K562 (cell line): ENCODE measurements around the gene MRPS33. TPM values are rescaled to one million over a fixed set of nuclear protein-coding genes. Genes with fewer than 3 reads are reported as not detected.

ENCODE experiments used
- E2F5 ChIP-seq: sonication (generic); formaldehyde crosslinking; IDR thresholded peaks from 2 replicates; pipeline ENCODE4 v1.8.0; 2022; ENCODE audit warnings: mild to moderate bottlenecking, missing genetic modification reagents
- MEF2A ChIP-seq: IDR thresholded peaks from 2 replicates; pipeline ENCODE4 v1.6.1; 2011; ENCODE audit warnings: low read depth, mild to moderate bottlenecking, low read length, moderate library complexity; ENCODE audit not compliant: control insufficient read depth
- TSHZ1 ChIP-seq: fragments of 250-450 bp; sonication (Bioruptor Pico); IDR thresholded peaks from 2 replicates; pipeline ENCODE4 v1.4.0; 2020; ENCODE audit warnings: mild to moderate bottlenecking, moderate library complexity
- ZFP36 ChIP-seq: fragments of 150-350 bp; IDR thresholded peaks from 2 replicates; pipeline ENCODE4 v1.6.1; 2018; ENCODE audit warnings: low read length, low read depth; ENCODE audit not compliant: partially characterized antibody
- ZNF407 ChIP-seq: fragments of 450-650 bp; IDR thresholded peaks from 2 replicates; pipeline ENCODE4 v1.6.1; 2016; ENCODE audit warnings: low read depth
- ZNF507 ChIP-seq: conservative IDR thresholded peaks from 2 replicates; pipeline ENCODE4 v1.6.1; 2017; ENCODE audit warnings: missing genetic modification characterization, missing compliant biosample characterization
- ZZZ3 ChIP-seq: fragments of 450-650 bp; IDR thresholded peaks from 2 replicates; pipeline ENCODE4 v1.6.1; 2016; ENCODE audit warnings: antibody characterized with exemption, mild to moderate bottlenecking, moderate library complexity
- polyA plus RNA-seq, 8 experiments: library from polyadenylated mRNA; depleted of rRNA in 4 of 8; stranded (reverse) in 5 of 8; unstranded in 3 of 8; fragments of >200 nt; fragmentation: Nextera tagmentation in 2 of 8; fragmentation: Illumina TruSeq in 1 of 8; extraction: Ambion mirVana in 2 of 8; extraction: Trizol in 1 of 8; gene quantifications; 2 replicates each; pipeline versions ENCODE4 v1.2.1 to v1.2.3, GENCODE V29; 2011 to 2014; ENCODE audit warnings: inconsistent platforms in 1 of 8, missing spikeins in 1 of 8
- total RNA-seq, 7 experiments: library from RNA; depleted of rRNA in 6 of 7; stranded (reverse); fragments of >200 nt in 6 of 7; fragmentation: Illumina TruSeq in 2 of 7; extraction: Trizol in 2 of 7; gene quantifications; 2 replicates each; pipeline versions ENCODE4 v1.2.1 to v1.2.3, GENCODE V29; 2011 to 2021; ENCODE audit warnings: low replicate concordance in 1 of 7
- TF ChIP-seq, protein P1 (sequence below), 2 experiments: fragments of 450-650 bp; IDR thresholded peaks; 2 replicates each; pipeline ENCODE4 v1.6.1; 2018; ENCODE audit warnings: mild to moderate bottlenecking in 2 of 2, low read depth in 1 of 2; ENCODE audit not compliant: partially characterized antibody in 2 of 2

The MRPS33 gene
- total and polyA plus RNA-seq, 9 of the 15 experiments (the other 6 are each of a cell fraction or from before 2014, with no cell fraction given): 81.1 to 442 (median 149) TPM

DNA sequence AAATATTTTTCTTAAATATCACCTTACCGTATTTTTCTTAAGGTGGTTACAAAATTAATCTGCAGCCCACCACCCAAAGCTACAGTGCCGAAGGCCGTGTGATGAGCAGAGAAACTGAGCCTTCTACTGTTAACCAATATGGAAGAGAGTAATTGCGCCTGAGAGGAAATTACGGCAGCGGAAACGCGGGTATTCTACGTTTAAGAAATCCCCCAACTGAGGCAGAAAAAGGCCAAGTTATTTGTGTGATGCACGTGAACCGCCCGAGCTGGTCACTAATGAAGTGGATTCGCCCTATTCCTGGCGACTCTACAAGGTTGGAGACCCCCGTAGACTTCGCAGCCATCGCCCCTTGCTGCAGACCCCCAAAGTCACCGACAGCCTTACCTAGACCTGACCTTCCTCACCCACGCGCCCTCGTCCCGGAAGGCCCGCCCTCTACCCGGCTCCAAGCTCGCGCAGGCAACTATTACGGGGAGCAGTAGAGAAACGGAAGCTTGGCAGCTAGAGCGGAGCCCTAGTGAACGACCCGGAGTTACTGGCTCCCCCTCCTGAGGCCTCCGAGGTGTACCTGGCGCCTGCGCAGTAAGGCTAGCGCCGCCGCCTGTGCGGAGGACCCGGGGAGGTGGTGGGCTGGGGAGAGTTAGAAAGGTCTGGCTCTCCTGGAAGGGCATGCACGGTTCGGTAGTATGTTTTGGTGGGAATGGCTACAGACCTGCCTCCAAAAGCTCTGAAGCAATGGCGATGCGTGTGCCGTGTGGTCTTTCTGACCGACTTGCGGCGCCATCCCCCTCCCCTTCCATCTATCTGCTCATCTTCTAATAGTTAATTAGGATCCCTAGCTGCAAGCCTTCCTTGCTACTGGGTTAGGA lies at the start of gene MRPS33 (continued):
- TF ChIP-seq MEF2A (no peak), ZFP36 (no peak), ZZZ3 (peak; percentile 95), ZNF407 (peak; percentile 17; the same call in 1 of the 2 replicates), TSHZ1 (CRISPR knock-in tag) (0 out of 2 replicates have a peak, but pooled peaks have one; percentile 23), ZNF507 (tag) (no peak), E2F5 (no peak)
- TF ChIP-seq, protein P1, sequence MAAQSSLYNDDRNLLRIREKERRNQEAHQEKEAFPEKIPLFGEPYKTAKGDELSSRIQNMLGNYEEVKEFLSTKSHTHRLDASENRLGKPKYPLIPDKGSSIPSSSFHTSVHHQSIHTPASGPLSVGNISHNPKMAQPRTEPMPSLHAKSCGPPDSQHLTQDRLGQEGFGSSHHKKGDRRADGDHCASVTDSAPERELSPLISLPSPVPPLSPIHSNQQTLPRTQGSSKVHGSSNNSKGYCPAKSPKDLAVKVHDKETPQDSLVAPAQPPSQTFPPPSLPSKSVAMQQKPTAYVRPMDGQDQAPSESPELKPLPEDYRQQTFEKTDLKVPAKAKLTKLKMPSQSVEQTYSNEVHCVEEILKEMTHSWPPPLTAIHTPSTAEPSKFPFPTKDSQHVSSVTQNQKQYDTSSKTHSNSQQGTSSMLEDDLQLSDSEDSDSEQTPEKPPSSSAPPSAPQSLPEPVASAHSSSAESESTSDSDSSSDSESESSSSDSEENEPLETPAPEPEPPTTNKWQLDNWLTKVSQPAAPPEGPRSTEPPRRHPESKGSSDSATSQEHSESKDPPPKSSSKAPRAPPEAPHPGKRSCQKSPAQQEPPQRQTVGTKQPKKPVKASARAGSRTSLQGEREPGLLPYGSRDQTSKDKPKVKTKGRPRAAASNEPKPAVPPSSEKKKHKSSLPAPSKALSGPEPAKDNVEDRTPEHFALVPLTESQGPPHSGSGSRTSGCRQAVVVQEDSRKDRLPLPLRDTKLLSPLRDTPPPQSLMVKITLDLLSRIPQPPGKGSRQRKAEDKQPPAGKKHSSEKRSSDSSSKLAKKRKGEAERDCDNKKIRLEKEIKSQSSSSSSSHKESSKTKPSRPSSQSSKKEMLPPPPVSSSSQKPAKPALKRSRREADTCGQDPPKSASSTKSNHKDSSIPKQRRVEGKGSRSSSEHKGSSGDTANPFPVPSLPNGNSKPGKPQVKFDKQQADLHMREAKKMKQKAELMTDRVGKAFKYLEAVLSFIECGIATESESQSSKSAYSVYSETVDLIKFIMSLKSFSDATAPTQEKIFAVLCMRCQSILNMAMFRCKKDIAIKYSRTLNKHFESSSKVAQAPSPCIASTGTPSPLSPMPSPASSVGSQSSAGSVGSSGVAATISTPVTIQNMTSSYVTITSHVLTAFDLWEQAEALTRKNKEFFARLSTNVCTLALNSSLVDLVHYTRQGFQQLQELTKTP (IDR thresholded peaks at IDR 0.05; ENCODE audit: low read depth in 1 of 2, partially characterized antibody in 2 of 2): peak in 1 of 2 experiments; percentile 22
